ENCODE results near the gene RHBDL1.

DNA sequence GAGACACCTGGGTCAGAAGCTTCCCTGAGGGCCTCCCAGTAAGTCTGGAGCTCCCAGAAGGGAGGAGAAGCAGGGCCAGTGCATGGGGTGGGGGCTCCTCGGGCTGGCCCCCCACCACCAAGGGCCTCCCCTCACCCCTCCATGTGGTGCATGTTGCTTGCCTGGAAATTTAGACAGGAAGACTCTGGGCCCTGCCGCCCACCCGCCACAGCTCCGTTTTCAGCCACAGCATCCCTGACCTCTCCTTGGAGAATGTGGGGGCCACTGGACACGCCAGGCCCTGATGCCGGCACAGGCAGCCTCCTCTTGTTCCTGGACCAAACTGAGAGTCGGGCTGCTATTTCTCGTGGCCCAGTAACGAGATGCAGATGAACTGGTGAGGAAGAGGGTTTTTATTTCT is 36.6 kb upstream of the RHBDL1 start:
- TF ChIP-seq CTCF (IDR thresholded peaks at IDR 0.05) (no peak), POLR2A (IDR thresholded peaks at IDR 0.05) (no peak)

Data from uterus (tissue), 2 donors.